Activated CD8-positive, alpha-beta memory T cell treated with anti-CD3 and anti-CD28 coated beads for 1 hour (primary cell): ENCODE measurements around the gene PHLPP2.

Experiments
- DNase-seq, 2 donors: peaks; one replicate each; pipeline ENCODE4 v3.0.0-alpha.2; 2020; ENCODE audit warnings: low read depth in 1 of 2; ENCODE audit errors: extremely low read depth in 1 of 2

Gene PHLPP2, protein sequence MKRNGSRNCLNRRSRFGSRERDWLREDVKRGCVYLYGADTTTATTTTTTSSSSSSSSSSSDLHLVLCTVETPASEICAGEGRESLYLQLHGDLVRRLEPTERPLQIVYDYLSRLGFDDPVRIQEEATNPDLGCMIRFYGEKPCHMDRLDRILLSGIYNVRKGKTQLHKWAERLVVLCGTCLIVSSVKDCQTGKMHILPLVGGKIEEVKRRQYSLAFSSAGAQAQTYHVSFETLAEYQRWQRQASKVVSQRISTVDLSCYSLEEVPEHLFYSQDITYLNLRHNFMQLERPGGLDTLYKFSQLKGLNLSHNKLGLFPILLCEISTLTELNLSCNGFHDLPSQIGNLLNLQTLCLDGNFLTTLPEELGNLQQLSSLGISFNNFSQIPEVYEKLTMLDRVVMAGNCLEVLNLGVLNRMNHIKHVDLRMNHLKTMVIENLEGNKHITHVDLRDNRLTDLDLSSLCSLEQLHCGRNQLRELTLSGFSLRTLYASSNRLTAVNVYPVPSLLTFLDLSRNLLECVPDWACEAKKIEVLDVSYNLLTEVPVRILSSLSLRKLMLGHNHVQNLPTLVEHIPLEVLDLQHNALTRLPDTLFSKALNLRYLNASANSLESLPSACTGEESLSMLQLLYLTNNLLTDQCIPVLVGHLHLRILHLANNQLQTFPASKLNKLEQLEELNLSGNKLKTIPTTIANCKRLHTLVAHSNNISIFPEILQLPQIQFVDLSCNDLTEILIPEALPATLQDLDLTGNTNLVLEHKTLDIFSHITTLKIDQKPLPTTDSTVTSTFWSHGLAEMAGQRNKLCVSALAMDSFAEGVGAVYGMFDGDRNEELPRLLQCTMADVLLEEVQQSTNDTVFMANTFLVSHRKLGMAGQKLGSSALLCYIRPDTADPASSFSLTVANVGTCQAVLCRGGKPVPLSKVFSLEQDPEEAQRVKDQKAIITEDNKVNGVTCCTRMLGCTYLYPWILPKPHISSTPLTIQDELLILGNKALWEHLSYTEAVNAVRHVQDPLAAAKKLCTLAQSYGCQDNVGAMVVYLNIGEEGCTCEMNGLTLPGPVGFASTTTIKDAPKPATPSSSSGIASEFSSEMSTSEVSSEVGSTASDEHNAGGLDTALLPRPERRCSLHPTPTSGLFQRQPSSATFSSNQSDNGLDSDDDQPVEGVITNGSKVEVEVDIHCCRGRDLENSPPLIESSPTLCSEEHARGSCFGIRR (N-terminal part only)

DNA sequence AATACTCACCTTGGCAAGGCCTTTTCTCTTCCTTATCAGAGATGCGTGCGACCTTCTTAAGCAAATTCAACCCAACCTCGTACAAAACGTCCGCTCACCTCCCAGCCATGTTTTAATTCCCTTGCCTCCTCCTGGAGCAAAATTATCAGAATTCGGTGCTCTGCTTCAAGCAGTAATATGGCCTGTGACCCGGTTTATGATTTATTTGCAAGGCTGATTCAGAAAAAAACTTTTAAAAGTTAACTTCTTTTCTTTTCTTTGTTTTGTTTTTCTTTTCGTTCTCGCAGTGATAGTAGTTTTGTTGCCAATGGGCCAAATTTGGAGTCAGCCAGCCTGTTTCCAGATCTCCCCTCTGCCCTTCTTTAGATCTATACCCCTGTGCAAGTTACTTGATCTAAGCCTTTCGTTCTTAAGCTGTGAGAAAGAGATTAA lies at the start of gene PHLPP2:
PHLPP2 (minus strand) TSS at position 382 of the 432 bp plus-strand sequence. CDS start 9,906 bp downstream, outside the sequence.
- DNase-seq, result no peak

DNA sequence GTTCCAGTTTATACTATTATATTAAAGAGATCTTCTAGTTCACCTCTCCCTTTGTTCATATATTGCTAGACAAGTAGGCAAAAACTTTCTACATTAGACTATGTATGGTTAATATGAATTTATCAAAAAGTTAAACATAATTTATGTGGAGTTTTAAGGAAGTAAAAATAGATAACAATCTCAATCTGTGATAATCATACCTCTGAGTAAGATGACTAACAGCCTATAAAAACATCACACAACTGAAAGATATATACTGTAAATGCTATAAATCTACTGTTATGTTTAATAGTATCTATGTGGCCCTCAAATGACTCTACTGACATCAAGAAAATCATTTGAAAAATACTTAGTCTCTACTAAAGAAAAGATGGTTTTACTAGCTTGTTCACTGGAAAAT lies 47.1 kb upstream of the PHLPP2 start:
- no peak for DNase-seq

DNA sequence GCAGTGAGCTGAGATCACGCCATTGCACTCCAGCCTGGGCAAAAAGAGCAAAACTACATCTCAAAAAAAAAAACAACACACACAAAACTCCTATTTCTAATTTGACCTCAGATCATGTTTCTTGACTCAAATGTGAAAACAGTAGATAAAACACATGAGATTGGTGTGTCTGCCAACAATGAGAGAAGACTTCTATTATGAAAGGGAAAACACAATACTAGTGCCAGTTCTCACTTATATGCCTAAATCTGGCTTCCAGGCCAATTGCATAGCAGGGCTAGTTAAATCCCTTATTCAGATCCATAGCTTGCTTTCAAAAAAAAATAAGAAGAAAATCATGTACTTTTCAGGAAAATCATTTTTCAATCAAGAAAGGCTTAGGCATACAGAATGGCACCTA lies 44.7 kb upstream of the PHLPP2 start:
- DNase-seq, result no peak

DNA sequence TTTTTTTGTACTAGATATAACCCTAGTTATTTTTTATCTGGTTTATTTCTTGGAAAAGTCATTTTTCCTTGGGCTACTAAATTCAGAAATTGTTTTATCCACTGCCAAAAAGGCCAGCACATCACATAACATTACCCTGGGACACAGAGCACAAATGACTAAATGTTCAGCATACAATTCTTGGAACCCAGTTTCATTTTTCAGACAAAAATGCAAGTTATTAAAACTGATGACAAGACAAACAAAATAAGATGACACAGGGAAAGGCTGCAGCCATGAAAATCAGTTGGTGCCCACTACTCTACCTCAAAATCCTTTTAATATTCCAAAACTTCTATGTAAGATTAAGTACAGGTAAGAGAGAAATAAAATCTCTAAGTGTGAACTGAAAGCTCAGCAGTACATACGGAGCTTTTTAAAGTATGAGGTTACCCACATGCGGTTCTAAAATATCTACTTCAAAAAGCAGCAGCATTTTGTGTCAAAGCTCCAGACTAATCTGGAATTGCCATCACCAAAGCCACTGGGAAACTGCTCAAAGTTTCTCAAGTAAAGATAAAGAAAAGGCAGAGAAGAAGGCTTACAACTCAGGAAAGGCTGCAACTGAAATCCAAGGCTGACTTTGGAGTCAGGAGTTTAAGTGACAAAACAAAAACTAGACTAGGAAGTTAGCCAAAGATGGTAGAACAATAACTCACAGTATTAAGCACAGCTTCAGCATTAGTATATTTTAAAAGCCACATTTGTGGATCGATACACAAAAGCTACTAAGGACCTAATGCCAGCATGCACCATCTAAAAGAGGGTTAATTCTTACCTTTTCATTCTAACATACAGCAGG lies 42.8 kb upstream of the PHLPP2 start:
- no peak for DNase-seq

DNA sequence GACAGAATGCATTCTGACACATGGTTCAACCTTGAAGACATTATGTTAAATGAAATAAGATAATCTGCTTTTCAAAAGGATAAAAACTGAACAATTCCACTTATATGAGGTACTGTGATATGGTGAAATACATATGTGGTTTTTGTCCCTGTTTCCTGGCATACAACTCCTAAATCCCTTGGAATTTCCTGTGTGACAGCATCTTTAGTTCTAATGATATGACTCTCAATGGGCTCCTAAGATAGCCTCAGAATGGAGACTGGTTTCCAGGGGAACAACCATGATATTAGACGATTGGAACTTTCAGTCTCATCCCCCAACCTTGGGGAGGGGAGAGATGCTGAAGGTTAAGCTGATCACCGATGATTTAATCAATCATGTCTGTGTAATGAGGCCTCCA lies 37.7 kb upstream of the PHLPP2 start:
- DNase-seq, result no peak

DNA sequence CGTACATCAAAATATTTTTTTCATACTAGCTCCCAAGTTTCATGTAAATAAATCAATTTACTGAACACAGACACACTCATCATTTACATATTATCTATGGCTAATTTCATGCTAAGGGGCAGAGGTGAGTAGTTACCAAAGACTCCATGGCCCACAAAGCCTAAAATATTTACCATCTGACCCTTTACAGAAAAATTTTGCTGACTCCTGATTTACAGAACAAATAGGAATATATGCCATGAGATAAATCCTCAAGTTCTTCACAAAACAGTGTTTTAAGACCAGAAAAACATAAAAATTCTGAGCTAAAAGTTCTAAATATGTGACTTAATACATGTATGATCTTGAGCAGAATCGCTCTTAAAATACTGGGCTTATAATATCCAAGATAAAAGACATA lies 36.6 kb upstream of the PHLPP2 start:
- no peak for DNase-seq

DNA sequence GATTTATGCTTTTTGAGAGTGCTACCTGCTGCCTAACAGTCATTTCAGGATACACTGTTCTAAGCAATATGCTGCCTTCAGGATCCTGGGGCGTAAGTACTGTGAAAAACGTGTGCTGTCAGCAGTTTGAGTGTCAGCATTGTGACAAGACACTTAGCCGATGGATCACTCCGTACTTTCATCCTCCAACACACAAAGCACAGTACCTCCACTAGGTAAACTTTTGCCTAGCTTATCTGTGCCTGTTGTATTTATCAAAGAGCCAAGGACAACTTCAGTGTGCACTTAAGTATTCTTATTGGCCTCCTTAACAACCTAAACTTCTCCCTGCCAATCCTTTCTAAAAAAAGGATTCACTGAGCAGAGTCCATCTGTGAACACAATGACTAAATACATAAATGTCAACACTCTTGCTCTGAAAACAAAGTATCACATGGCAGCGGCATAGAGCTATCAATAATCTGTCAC lies 33.8 kb upstream of the PHLPP2 start:
- no peak for DNase-seq

DNA sequence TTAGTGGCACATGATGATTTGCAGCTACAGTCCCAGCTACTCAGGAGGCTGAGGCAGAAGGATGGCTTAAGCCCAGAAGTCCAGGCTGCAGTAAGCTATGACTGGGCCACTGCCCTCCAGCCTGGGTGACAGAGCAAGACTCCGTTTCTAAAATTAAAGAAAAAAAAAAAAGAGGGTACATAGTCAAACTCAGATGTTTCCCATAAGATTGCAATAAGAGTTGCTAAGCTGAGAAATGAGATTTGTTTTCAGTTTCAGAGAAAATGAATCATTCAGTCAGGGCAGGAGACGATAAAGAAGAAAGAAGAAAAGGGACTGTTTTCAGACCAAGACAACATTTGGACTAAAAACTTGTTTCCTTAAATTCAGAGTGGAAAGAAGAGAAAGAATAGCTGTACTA lies 30.2 kb upstream of the PHLPP2 start:
- DNase-seq, result no peak

DNA sequence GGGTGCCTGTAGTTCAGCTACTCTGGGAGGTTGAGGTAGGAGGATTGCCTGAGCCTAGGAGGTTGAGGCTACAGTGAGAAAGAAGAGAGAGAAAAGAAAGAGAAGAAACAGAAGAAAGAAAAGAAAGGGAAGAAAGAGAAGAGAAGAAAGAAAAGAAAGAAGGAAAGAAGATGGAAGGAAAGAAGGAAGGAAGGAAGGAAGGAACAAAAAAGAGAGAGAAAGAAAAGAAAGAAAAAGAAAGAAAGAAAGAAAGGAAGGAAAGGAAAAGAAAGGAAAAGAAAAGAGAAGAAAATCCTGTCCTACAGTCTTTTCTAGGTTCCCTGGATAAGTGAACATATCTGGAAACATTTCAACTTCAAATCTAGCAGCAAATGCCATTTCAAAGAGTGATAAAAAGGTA lies 29.6 kb upstream of the PHLPP2 start:
- DNase-seq, result no peak

DNA sequence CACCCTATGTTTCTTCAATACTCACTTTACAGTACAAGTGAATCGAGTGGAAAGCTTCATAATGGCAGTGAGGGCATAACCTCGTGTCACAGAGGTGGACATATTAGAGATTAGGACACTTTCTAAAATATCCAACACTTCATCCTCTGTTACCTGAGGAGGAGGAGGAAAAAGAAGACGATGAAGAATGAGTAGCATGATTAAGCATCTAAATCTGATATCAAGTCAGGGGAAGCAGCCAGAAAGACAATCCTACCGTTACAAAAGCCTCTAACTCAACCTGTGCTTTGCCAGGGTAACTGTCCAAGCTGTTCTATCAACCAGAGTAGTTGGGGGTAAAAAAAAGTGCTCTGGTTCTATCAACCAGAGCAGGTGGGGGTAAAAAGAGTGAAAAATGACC lies 23.7 kb upstream of the PHLPP2 start:
- DNase-seq, result no peak

DNA sequence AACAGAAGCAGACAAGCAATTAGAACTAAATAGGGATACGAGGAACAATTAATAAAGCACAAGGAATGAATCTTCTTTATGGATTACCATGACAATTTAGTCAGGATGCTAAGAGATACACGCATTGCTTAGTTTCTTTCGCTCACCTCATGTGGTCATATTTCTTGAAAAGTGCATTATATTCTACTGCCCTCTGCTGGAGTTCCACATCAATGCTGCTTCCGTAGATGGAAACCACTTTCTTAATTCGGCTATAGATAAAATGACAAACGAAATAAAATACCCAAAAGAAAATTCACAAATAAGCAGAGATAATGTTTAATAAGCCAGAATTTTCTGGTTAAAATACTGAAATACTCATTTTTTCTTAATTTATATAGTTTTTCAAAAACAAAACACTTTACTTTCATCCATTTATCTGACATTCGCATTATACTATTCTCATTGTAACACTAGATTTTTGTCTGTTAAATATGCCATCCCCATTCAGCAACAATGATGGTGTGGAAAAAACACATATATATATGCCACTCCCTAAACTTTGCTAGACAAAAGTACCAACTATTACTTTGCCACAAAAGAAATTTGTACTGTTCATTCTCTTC lies 22.0 kb upstream of the PHLPP2 start:
- DNase-seq, result no peak

DNA sequence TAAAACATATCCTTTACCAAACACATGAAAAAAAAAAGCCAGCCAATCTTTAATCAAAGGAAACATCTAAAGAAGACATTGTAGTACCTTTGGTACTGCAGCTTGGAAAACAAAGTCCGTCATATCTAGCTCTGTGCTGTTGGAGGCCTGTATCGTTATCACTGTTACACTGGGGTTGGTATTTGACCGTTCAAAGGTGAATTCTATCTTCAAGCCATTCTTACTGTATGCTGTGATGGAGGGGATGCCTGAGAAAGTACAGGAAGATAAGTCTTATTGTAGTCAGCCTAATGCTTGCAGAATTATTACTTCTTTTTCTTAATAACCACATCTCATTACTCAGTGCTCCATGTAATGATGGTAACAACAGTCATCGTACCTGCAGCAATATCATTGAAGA lies 14.4 kb upstream of the PHLPP2 start:
- no peak for DNase-seq

DNA sequence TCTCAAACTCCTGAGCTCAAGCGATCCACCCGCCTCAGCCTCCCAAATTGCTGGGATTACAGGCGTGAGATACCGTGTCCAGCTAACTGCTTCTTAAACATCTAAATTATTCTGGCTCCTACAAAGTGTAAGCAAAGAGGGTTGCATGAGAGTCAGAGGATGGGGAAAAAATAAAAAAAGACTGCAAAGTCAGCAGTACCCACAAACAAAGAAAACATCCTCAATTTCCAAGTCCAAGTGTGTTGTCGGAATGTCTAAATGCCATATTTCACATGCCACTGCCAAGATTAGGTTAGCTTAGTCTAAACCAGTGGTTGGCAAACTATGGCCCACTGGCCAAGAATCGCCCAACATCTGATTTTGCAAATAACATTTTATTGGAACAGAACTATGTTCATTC lies 13.0 kb upstream of the PHLPP2 start:
- DNase-seq, result no peak

DNA sequence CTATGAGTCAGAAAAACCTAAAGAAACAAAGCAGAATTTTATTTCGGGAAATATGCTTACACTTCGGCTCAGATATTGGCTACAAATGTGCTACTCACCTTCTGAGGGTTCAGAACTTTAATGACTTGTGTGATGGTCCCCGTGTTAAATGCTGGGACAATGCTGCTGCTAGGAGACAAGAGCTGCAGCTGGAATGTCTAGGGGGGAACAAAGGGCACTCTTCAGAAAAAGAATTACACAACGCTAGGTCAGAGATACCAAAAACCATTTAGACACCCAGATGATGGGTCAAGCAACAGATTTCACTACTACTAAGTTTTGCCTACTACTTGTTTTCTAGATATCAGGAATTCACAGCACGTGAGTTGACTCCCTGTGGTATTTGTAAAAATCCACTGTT lies 10.0 kb upstream of the PHLPP2 start:
- DNase-seq, result no peak

DNA sequence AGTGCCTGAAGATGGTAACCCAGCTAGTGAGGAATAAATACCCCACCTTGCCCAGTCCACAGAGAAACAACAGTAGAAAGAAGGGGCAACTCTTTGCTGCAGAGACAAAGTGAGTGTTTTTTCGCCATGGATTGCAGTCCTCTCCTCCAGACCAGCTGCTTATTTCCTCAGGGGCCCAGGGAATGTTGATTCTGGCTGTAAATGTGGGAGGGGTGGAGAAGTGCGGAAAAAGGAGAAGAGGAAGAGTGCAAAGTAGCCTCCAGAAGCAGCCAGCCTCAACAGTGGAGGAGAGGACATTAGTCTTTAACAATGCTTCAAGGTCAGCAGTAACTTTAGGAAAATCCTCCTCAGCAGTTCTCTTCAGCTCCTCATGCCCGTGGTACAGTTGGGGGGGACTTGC lies 8.1 kb upstream of the PHLPP2 start:
- no peak for DNase-seq

DNA sequence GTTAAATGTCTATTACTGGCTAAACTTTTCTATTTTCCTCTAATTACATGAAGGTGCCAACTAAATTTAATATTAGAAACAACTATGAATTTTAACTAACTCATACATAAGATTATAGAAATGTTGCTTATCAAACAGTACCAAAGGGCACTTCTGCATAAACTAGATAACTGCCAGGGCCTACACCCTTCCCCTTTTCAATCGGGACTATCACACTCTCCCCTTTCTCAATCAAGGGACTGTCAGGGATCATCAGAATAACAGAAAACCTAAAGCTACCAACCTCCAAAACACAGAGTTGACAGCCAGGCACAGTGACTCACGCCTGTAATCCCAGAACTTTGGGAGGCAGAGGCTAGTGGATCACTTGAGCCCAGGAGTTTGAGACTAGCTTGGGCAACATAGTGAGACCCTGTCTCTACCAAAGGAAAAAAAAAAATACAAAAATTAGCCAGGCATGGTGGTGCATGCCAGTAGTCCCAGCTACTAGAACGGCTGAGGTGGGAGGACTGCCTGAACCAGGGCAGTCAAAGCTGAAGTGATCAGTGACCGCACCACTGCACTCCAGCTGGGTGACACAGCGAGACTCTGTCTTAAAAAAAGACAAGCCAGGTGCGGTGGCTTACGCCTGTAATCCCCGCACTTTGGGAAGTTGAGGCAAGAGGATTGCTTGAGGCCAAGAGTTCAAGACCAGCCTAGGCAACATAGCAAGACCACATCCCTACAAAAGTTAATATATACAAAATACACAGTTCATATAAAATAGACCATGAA lies 3.2 kb upstream of the PHLPP2 start:
- no peak for DNase-seq

DNA sequence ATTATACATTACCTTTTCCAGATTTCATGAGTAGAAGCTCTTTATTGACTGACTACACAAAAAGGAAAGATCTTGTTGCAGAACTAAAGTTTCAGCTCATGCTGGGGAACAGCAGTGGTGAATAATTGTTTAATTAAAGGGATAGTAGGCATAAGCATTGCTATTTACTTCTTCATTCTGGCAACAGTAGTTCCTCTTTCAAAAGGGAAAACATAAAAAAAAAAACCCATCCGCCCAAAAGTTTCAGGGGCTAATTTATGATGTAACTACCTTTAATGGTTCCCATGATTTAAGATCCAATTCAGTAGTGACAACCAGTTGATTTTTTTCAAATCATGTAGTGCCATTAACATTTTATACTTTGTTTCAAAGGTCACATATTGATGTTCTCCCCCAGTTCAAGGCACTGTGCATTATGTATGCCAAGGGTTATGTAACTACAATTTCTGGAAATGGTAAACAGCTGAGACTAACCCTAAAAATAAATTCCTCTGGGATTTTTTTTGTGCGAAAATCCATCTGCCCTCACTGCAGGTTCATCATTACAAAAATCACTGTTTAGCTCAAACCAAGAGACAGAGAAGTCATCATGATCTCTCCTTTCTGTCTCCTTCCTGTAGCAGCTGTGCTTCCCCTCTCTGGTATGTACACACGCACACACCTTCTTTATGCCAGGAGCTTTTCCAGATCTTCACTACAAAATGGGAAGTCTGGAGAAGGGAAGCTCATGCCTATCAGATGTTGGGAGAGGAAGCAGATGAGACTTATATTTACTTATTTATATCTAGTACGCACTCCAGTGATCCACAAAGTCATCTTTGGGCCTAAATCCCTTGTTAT lies 2.2 kb upstream of the PHLPP2 start:
- DNase-seq, result no peak
